Astrocyte (in vitro differentiated cells and primary cell): ENCODE data around the gene ANO2.

Experiments
- CTCF ChIP-seq: IDR thresholded peaks from 2 replicates; pipeline ENCODE4 v1.5.1; 2011; ENCODE audit warnings: low read depth, mild to moderate bottlenecking, inconsistent platforms, low read length, moderate library complexity; ENCODE audit not compliant: insufficient read depth
- EZH2 ChIP-seq: IDR thresholded peaks from 2 replicates; pipeline ENCODE4 v1.6.1; 2012; ENCODE audit warnings: mild to moderate bottlenecking, low read length, inconsistent platforms; ENCODE audit not compliant: insufficient read depth

DNA sequence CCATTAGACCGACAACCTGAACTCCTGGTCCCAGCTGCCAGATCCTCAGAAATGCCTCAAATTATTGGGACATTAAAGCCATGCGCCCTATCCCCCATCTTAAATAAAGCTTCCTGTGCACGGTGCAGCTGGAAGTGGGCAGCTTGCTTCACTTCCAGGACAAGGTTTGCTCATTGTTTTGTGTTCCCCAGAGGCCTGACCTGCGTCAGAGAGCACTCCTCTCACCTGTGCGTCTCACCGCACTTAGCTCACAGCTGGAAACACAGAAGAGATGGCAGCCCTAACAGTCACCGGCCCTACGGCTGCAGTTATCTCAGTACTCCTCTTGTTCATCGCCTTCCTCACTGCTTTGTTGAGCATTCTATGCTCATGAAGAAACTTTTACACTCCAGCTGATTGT, 135.5 kb downstream of the ANO2 start:
- TF ChIP-seq CTCF (no peak), EZH2 (no peak)
